Nucleus accumbens (tissue), 56 donors: ENCODE measurements around the gene UBLCP1.
"Not testable (repeated sequence)": the region's sequence is repeated elsewhere in the genome, so short reads cannot be mapped to it uniquely, and the experiment has no call there.

Experiments used
- DNase-seq, 56 donors: peaks; one replicate each; lab custom pipeline; 2025; lab: John Stamatoyannopoulos, UW

UBLCP1 gene

DNA sequence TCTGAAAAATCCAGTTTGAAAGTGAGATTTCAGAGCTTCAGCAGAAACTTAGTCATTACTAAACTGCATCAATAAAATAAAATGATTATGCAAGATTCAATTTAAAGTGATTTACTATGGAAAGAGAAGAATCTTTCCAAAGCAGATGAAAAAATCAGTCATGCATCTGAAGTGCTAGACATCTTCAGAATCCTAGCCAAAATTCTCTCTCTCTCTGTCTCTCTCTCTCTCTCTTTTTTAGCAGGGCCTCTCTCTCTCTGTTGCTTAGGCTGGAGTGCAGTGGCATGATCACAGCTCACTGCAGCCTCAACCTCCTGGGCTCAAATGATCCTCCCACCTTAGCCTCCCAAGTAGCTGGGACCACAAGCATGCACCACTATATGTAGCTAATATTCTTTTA, 18.2 kb upstream of the UBLCP1 start:
- no peak for DNase-seq

- no peak for DNase-seq
Observed at GRCh38 chr5:159249158-159249557, 13.9 kb upstream of the UBLCP1 start.

- DNase-seq: no peak
Observed at GRCh38 chr5:159252195-159252594, 10.9 kb upstream of the UBLCP1 start.

- DNase-seq: no peak
Observed at GRCh38 chr5:159257007-159257406, 6.1 kb upstream of the UBLCP1 start.

- no peak for DNase-seq
Observed at GRCh38 chr5:159257629-159258283, 5.3 kb upstream of the UBLCP1 start.

DNA sequence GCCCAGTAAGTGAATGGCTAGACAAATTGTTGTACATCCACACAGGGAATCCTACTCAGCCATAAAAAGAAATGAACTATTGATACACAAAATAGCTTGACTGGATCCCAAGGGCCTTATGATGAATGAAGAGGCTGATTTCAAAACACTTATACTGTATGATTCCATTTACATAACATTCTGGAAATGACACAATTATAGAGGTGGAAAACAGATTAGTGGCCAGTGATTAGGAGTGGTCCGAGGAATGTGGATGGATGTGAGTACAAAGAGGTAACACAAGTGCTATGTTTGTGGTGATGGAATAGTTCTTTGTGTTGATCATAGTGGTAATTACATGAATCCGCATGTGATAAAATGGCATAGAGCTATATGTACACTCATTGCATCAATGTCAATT, 4.7 kb upstream of the UBLCP1 start:
- DNase-seq: no peak

- DNase-seq: not testable (repeated sequence)
Observed at GRCh38 chr5:159260212-159260611, 2.9 kb upstream of the UBLCP1 start.

GRCh38 chr5:159262472-159262858, 625 bp upstream of the UBLCP1 start:
- peak in 3 of 56 donors; percentile 7 to 74 (median 55) for DNase-seq

- peak in 4 of 56 donors; percentile 7 to 38 (median 30) for DNase-seq
Observed at GRCh38 chr5:159263569-159263905, 447 bp downstream of the UBLCP1 start.

DNA sequence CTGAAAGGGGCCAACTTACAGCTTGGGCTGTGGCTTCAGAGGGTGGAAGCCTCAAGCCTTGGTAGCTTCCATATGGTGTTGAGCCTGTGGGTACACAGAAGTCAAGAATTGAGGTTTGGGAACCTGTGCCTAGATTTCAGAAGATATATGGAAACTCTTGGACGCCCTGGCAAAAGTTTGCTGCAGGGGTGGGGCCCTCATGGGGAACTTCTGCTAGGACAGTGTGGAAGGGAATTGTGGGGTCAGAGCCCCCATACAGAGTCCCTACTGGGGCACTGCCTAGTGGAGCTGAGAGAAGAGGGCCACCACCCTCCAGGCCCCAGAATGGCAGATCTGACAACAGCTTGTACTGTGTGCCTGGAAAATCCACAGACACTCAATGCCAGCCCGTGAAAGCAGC, 3.7 kb downstream of the UBLCP1 start:
- DNase-seq: not testable (repeated sequence)

DNA sequence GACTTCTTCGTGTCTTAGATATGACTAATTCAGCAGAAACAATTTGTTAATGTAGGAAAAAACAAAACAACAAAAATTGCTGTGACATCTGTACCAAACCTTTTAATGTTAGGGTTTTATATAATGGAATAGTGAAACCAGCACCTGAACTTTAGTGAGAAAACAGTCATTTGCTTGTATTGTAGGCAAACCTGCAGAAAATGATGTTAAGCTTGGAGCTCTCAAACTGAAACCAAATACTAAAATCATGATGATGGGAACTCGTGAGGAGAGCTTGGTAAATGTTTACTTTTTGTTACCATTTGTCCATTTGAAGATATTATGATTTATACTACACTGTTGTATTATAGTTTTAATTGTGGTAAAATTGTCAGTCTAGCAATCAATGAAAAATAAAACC, 6.6 kb downstream of the UBLCP1 start:
- DNase-seq: no peak

- no peak for DNase-seq
Observed at GRCh38 chr5:159273923-159274322, 10.8 kb downstream of the UBLCP1 start.

DNA sequence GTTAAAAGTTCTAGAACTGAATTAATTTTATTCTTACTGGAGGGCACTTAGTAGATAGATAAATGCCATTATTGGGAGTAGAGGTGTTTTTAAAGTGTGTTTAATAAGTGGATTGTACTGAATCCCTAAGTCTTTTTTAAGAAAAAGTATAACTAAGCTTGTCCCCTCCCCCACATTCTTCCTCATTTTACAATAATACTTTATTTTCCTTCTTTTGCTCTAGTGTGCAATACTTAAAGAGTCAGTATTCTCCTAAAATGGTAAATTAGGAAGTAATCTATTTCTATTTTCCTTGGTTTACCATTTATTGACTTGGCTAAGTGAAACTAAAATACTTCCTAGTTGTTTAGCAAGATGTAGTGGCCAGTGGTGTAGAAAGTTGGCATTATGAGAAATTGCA, 11.6 kb downstream of the UBLCP1 start:
- no peak for DNase-seq

DNA sequence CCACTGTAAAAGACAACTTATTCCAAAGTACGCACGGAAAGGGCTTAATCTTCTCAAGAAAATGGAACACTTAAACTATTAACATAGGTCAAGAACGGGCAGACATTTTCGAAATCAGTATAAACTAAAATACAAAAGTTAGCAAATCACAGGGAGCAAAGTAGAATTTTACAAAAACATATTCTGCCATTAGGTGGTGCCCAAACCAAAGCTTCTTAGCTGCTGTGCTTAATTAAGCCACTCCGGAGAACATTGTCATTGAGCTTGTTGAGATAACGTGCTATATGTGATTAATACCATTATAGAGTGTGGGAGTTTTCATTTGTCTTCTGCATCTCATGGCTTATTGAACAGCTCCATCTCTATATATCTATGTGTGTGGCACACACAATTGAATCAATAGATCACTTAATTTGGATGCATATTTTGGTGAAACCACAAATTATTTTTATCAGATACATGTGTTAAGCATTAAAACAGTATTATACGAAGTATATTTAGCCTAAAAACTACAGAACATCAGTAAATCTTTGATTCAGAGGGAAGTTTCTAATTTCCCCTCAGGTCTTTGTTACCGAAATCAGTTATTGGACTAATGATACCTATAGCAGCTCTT, 23.4 kb downstream of the UBLCP1 start:
- DNase-seq: peak in 2 of 56 donors; percentile 1 to 2

DNA sequence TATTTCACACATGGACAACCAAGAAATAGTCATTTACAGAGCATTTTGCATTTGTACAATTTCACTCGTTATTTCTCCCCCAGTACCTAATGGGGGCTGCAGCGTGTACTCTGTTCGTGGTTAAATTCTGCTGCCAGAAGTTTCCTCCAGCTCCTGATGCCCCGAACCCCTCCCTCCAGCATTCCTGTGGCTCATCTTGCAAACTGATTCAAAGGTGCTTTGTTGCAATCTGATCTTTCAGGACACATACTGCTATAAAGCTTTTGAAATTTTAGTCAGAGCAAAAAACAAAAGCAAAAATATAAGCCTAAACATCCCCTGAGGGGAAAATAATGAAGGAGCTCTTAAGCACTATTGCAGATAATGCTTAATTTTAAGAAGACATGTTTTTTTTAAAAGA, 27.7 kb downstream of the UBLCP1 start:
- no peak for DNase-seq

- no peak for DNase-seq
Observed at GRCh38 chr5:159294921-159295320, 31.8 kb downstream of the UBLCP1 start.

GRCh38 chr5:159297300-159297699, 34.2 kb downstream of the UBLCP1 start:
- DNase-seq: not testable (repeated sequence)

- DNase-seq: no peak
Observed at GRCh38 chr5:159301466-159301865, 38.4 kb downstream of the UBLCP1 start.

- DNase-seq: not testable (repeated sequence)
Observed at GRCh38 chr5:159301929-159302860, 39.1 kb downstream of the UBLCP1 start.

- no peak for DNase-seq
Observed at GRCh38 chr5:159303286-159303685, 40.2 kb downstream of the UBLCP1 start.

GRCh38 chr5:159304961-159305595, 42.0 kb downstream of the UBLCP1 start:
- no peak for DNase-seq
